H9 (cell line): Measurements from ENCODE around the gene ST6GALNAC2. TPM values are rescaled to one million over a fixed set of nuclear protein-coding genes. Genes with fewer than 3 reads are reported as not detected.

Experiments used
- DNase-seq: peaks from one replicate; pipeline ENCODE4 v3.0.0-alpha.2; 2017
- H2AFZ ChIP-seq: one replicate; pipeline ENCODE4 v1.6.1; 2013; ENCODE audit warnings: mild to moderate bottlenecking, low read length, control low read depth, moderate library complexity
- H2AK5ac ChIP-seq: 2 replicates; pipeline ENCODE4 v1.6.1; 2013; ENCODE audit warnings: low read length, control low read depth, mixed read lengths; ENCODE audit not compliant: insufficient read length
- H2BK120ac ChIP-seq: one replicate; pipeline ENCODE4 v1.6.1; 2013; ENCODE audit warnings: low read depth, mild to moderate bottlenecking, low read length, control low read depth, inconsistent platforms; ENCODE audit not compliant: poor library complexity, severe bottlenecking
- H2BK12ac ChIP-seq: 2 replicates; pipeline ENCODE4 v1.6.1; 2013; ENCODE audit warnings: low read length, control low read depth, mixed read lengths, low read depth; ENCODE audit not compliant: insufficient read length
- H2BK15ac ChIP-seq: 2 replicates; pipeline ENCODE4 v1.6.1; 2013; ENCODE audit warnings: low read depth, low read length, control low read depth
- H2BK20ac ChIP-seq: one replicate; pipeline ENCODE4 v1.6.1; 2013; ENCODE audit warnings: low read depth, mild to moderate bottlenecking, low read length, control low read depth, inconsistent platforms; ENCODE audit not compliant: poor library complexity, severe bottlenecking
- H2BK5ac ChIP-seq: 2 replicates; pipeline ENCODE4 v1.6.1; 2013; ENCODE audit warnings: low read length, control low read depth, mixed read lengths; ENCODE audit not compliant: insufficient read length
- H3K14ac ChIP-seq: 2 replicates; pipeline ENCODE4 v1.6.1; 2013; ENCODE audit warnings: low read length, control low read depth; ENCODE audit not compliant: insufficient read depth
- H3K18ac ChIP-seq: 2 replicates; pipeline ENCODE4 v1.6.1; 2013; ENCODE audit warnings: low read depth, mild to moderate bottlenecking, mixed read lengths, low read length, control low read depth; ENCODE audit not compliant: insufficient read length
- H3K23ac ChIP-seq: 2 replicates; pipeline ENCODE4 v1.6.1; 2013; ENCODE audit warnings: low read length, control low read depth, mixed read lengths, low read depth; ENCODE audit not compliant: insufficient read length
- H3K23me2 ChIP-seq: 2 replicates; pipeline ENCODE4 v1.6.1; 2013; ENCODE audit warnings: low read depth, mild to moderate bottlenecking, mixed read lengths, low read length, control low read depth; ENCODE audit not compliant: insufficient read length, poor library complexity, severe bottlenecking
- H3K27ac ChIP-seq: 2 replicates; pipeline ENCODE4 v1.5.1; 2013; ENCODE audit warnings: low read length, control low read depth, mixed read lengths, low read depth; ENCODE audit not compliant: insufficient read length
- H3K27me3 ChIP-seq: 2 replicates; pipeline ENCODE4 v1.6.1; 2013; ENCODE audit warnings: low read length, control low read depth, inconsistent platforms; ENCODE audit not compliant: insufficient read depth
- H3K4ac ChIP-seq: 2 replicates; pipeline ENCODE4 v1.6.1; 2013; ENCODE audit warnings: low read depth, mild to moderate bottlenecking, control low read depth, inconsistent platforms, low read length, moderate library complexity
- H3K4me1 ChIP-seq: 2 replicates; pipeline ENCODE4 v1.6.1; 2013; ENCODE audit warnings: low read length, control low read depth, inconsistent platforms; ENCODE audit not compliant: insufficient read depth
- H3K4me2 ChIP-seq: 2 replicates; pipeline ENCODE4 v1.6.1; 2013; ENCODE audit warnings: low read length, control low read depth, mixed read lengths; ENCODE audit not compliant: insufficient read length, insufficient read depth
- H3K56ac ChIP-seq: 2 replicates; pipeline ENCODE4 v1.6.1; 2013; ENCODE audit warnings: low read depth, mild to moderate bottlenecking, mixed read lengths, low read length, control low read depth; ENCODE audit not compliant: insufficient read length
- H3K79me1 ChIP-seq: 2 replicates; pipeline ENCODE4 v1.6.1; 2013; ENCODE audit warnings: low read depth, mild to moderate bottlenecking, moderate library complexity, low read length, control low read depth, inconsistent platforms; ENCODE audit not compliant: insufficient read depth, poor library complexity, severe bottlenecking
- H3K79me2 ChIP-seq: 2 replicates; pipeline ENCODE4 v1.6.1; 2013; ENCODE audit warnings: low read length, control low read depth, inconsistent platforms; ENCODE audit not compliant: insufficient read depth
- H3K9ac ChIP-seq: 2 replicates; pipeline ENCODE4 v1.6.1; 2013; ENCODE audit warnings: low read length, control low read depth, mixed read lengths; ENCODE audit not compliant: insufficient read length; ENCODE audit errors: extremely low read depth
- H3K9me3 ChIP-seq: one replicate; pipeline ENCODE4 v1.6.1; 2013; ENCODE audit warnings: low read depth, low read length, inconsistent platforms; ENCODE audit not compliant: control insufficient read depth
- H3T11ph ChIP-seq: one replicate; pipeline ENCODE4 v1.6.1; 2013; ENCODE audit warnings: mild to moderate bottlenecking, low read length, control low read depth, inconsistent platforms
- H4K20me1 ChIP-seq: one replicate; pipeline ENCODE4 v1.6.1; 2013; ENCODE audit not compliant: control insufficient read depth, insufficient read length, insufficient read depth
- H4K5ac ChIP-seq: 2 replicates; pipeline ENCODE4 v1.6.1; 2013; ENCODE audit warnings: low read depth, mild to moderate bottlenecking, mixed read lengths, low read length, control low read depth; ENCODE audit not compliant: insufficient read length
- H4K8ac ChIP-seq: replicated peaks from 2 replicates; pipeline ENCODE4 v1.6.1; 2013; ENCODE audit warnings: low read length, control low read depth, mixed read lengths, low read depth; ENCODE audit not compliant: insufficient read length
- H4K91ac ChIP-seq: 2 replicates; pipeline ENCODE4 v1.6.1; 2013; ENCODE audit warnings: low read depth, mild to moderate bottlenecking, moderate library complexity, mixed read lengths, low read length, control low read depth; ENCODE audit not compliant: insufficient read length
- H3K27ac Mint-ChIP-seq, 3 experiments: 2 replicates in 2 of 3; 3 replicates in 1 of 3; pipeline ENCODE4 v1.8.0; 2020 to 2021; ENCODE audit warnings: mixed read lengths in 3 of 3, mild to moderate bottlenecking in 1 of 3, moderate library complexity in 1 of 3
- H3K27me3 Mint-ChIP-seq: 2 replicates; pipeline ENCODE4 v1.8.0; 2021; ENCODE audit warnings: low read depth, mild to moderate bottlenecking, moderate library complexity, mixed read lengths
- H3K36me3 Mint-ChIP-seq, 3 experiments: 2 replicates in 2 of 3; 3 replicates in 1 of 3; pipeline ENCODE4 v1.8.0; 2020 to 2021; ENCODE audit warnings: low read depth in 3 of 3, mixed read lengths in 3 of 3; ENCODE audit not compliant: insufficient read depth in 1 of 3
- H3K4me1 Mint-ChIP-seq, 2 experiments: 2 replicates each; pipeline ENCODE4 v1.8.0; 2020; ENCODE audit warnings: mixed read lengths in 2 of 2
- H3K4me3 Mint-ChIP-seq, 2 experiments: 2 replicates in 1 of 2; 3 replicates in 1 of 2; pipeline ENCODE4 v1.8.0; 2020 to 2021; ENCODE audit warnings: mild to moderate bottlenecking in 2 of 2, mixed read lengths in 2 of 2, moderate library complexity in 1 of 2
- H3K9me3 Mint-ChIP-seq, 2 experiments: 2 replicates in 1 of 2; 3 replicates in 1 of 2; pipeline ENCODE4 v1.8.0; 2020; ENCODE audit warnings: mild to moderate bottlenecking in 2 of 2, mixed read lengths in 2 of 2, moderate library complexity in 1 of 2
- WGBS: extraction: QIAGEN DNeasy Blood & Tissue Kit; methylation state at CpG from one replicate; pipeline ENCODE4 v1.1.7; 2013; ENCODE audit warnings: missing lambda C conversion rate, low lambda C conversion rate, mixed read lengths; ENCODE audit not compliant: insufficient read length; ENCODE audit errors: extremely low coverage; 5-methylcytosine and 5-hydroxymethylcytosine counted together
- total RNA-seq: library from RNA; stranded (reverse); gene quantifications from 2 replicates; pipeline ENCODE4 v1.2.1, GENCODE V29; 2021
- TF ChIP-seq, protein P1 (sequence below): fragments of 200-600 bp; sonication (generic); conservative IDR thresholded peaks from 3 replicates; pipeline ENCODE4 v1.8.0; 2021; ENCODE audit warnings: antibody characterized with exemption, mild to moderate bottlenecking

Gene ST6GALNAC2
- total RNA-seq, 1 experiment from 2014 or later, result 0.46 TPM

GRCh38 chr17:76539631-76540271, 45.9 kb downstream of the ST6GALNAC2 start, which contains the start of gene PRCD:
TSS of gene PRCD (plus strand) at chr17:76540044. CDS start at chr17:76540142, 98 bp downstream.
- peaks cover 31 to 51% of the 10 kb centered on the region in 2 experiments for H3K4me1 Mint-ChIP-seq
- H3K27ac Mint-ChIP-seq, result no peak within 1 kb of the TSS
- DNase-seq, result peak; percentile 58
- Histone ChIP-seq H3K4me1 (peaks cover 2% of the 10 kb centered on the region; the same call in 1 of the 2 replicates), H2BK15ac (no peak within 1 kb of the TSS), H3K4me2 (peak within 1 kb of the TSS; percentile 51), H3K9ac (no peak within 1 kb of the TSS), H3K9me3 (no peaks in the 10 kb centered on the region), H2AK5ac (no peak within 1 kb of the TSS), H4K8ac (no peak within 1 kb of the TSS), H3K56ac (no peak within 1 kb of the TSS), H3K14ac (no peak within 1 kb of the TSS), H2AFZ (no peak within 1 kb of the TSS), H3K4ac (no peak within 1 kb of the TSS), H4K5ac (no peak within 1 kb of the TSS), H3K18ac (no peak within 1 kb of the TSS), H2BK120ac (no peak within 1 kb of the TSS), H3K79me2 (no peaks in the 10 kb centered on the region), H3K27ac (no peak within 1 kb of the TSS), H2BK20ac (no peak within 1 kb of the TSS), H3K23ac (no peak within 1 kb of the TSS), H4K20me1 (peaks cover 4% of the 10 kb centered on the region), H3K23me2 (peaks cover 11% of the 10 kb centered on the region), H3T11ph (no peak within 1 kb of the TSS), H4K91ac (no peak within 1 kb of the TSS), H3K79me1 (no peaks in the 10 kb centered on the region), H2BK5ac (no peak within 1 kb of the TSS), H2BK12ac (no peak within 1 kb of the TSS), H3K27me3 (peaks cover 20% of the 10 kb centered on the region; the same call in 1 of the 2 replicates)
- no CpG with 5 or more reads among the region's 22 CpGs for WGBS
- no peaks in the 10 kb centered on the region for H3K9me3 Mint-ChIP-seq
- TF ChIP-seq, protein P1, sequence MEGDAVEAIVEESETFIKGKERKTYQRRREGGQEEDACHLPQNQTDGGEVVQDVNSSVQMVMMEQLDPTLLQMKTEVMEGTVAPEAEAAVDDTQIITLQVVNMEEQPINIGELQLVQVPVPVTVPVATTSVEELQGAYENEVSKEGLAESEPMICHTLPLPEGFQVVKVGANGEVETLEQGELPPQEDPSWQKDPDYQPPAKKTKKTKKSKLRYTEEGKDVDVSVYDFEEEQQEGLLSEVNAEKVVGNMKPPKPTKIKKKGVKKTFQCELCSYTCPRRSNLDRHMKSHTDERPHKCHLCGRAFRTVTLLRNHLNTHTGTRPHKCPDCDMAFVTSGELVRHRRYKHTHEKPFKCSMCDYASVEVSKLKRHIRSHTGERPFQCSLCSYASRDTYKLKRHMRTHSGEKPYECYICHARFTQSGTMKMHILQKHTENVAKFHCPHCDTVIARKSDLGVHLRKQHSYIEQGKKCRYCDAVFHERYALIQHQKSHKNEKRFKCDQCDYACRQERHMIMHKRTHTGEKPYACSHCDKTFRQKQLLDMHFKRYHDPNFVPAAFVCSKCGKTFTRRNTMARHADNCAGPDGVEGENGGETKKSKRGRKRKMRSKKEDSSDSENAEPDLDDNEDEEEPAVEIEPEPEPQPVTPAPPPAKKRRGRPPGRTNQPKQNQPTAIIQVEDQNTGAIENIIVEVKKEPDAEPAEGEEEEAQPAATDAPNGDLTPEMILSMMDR, result peak; percentile 43
- H3K27me3 Mint-ChIP-seq, result peaks cover 64% of the 10 kb centered on the region
- no peaks in the 10 kb centered on the region for H3K36me3 Mint-ChIP-seq
- peak within 1 kb of the TSS; percentile 63 to 79 for H3K4me3 Mint-ChIP-seq
